ENCODE measurements around the gene KRTAP10-7. TPM values are rescaled to one million over a fixed set of nuclear protein-coding genes. Genes with fewer than 3 reads are reported as not detected.
"Not testable (repeated sequence)": the region's sequence is repeated elsewhere in the genome, so short reads cannot be mapped to it uniquely, and the experiment has no call there.

The KRTAP10-7 gene
- total and polyA plus RNA-seq, 2 experiments from 2014 or later: not detected

DNA sequence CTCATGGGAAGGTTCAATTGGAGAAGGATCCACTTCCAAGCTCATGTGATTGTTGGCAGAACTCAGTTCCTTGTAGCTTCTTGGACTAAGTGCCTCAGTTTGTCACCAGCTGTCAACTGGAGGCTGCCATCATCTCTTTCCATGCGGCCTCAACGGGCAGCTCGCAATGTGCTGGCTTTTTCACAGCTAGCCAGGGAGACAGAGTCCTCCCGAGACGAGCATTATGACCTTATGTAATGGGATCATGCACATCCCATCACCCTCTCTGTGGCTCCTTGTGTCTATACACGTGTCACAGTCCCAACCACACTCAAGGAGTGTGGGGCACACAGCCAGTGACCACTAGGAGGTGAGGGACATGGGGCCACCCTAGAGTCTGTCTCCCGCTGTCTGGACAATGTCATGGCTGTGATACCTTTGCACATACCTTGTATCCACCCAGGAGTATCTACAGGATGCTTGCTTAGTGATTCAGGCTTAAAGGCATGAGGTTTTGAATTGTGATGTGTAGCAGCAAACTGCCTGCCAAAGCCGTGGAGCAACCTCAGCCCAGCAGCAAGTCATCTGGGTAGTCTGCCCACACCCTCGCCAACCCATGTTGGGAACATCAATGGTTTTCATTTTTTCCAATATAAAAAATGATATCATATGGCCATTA lies 4.2 kb upstream of the KRTAP10-7 start:
- Histone ChIP-seq H3K36me3 (ENCODE audit: low read depth) (no peaks in the 10 kb centered on the region), H3F3A (ENCODE audit: insufficient read depth) (no peaks in the 10 kb centered on the region), H3K79me2 (ENCODE audit: insufficient read depth) (no peaks in the 10 kb centered on the region), H3K4me2 (ENCODE audit: unreplicated experiment) (no peak overlapping the region), H3K4me1 (ENCODE audit: insufficient read depth) (no peaks in the 10 kb centered on the region), H4K20me1 (ENCODE audit: insufficient read depth) (no peaks in the 10 kb centered on the region), H3K9ac (no peak overlapping the region), H3K9me3 (ENCODE audit: low read depth) (no peaks in the 10 kb centered on the region), H3K9me2 (ENCODE audit: insufficient read depth) (no peaks in the 10 kb centered on the region), H3K4me3 (no peak overlapping the region), H3K27ac (no peak overlapping the region), H2AFZ (no peak overlapping the region), H3K27me3 (replicated peaks; ENCODE audit: insufficient read depth) (peaks cover 15% of the 10 kb centered on the region)
- 6 to 11% methylated on average over 9 of the region's 9 CpGs for WGBS, 2 experiments (ENCODE audit: low coverage in 1 of 2, low lambda C conversion rate in 2 of 2, missing lambda C conversion rate in 2 of 2)
- TF ChIP-seq EZH2phosphoT487 (IDR thresholded peaks at IDR 0.05; ENCODE audit: insufficient read depth, low read depth) (no peak), EZH2 (IDR thresholded peaks at IDR 0.05; ENCODE audit: insufficient read depth, poor library complexity, severe bottlenecking) (no peak)
- DNase-seq: peak; percentile 34
- in situ Hi-C loops (cut with MboI): loop anchor here (25.0 kb wide), 1 partner anchor 534 kb away; no protein-coding TSS in a partner anchor

DNA sequence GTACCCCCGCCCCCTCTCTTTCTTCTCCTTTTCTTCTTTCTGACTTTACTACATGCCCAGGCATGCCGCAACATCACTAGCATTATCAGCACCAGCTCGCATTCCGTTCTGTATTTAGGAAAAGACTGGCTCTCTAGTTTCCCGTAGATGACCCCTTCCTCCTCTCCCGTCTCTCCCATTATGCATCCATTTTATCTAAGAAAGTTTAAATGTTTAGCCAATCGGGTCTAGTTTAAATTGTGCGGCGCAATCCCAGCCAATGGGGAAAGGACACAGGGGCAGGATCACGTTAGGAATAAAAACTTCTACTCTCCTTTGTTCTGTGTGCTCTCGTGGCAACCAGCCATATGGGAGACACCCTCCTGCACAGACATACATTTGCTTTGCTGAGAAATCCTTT lies 2.3 kb upstream of the KRTAP10-7 start:
- WGBS, 2 experiments (ENCODE audit: low coverage in 1 of 2, low lambda C conversion rate in 2 of 2, missing lambda C conversion rate in 2 of 2): 59 to 60% methylated on average over 11 of the region's 11 CpGs
- Histone ChIP-seq H3F3A (ENCODE audit: insufficient read depth) (no peaks in the 10 kb centered on the region), H3K4me1 (ENCODE audit: insufficient read depth) (no peaks in the 10 kb centered on the region), H4K20me1 (ENCODE audit: insufficient read depth) (no peaks in the 10 kb centered on the region), H3K9me3 (ENCODE audit: low read depth) (no peaks in the 10 kb centered on the region), H3K4me2 (ENCODE audit: unreplicated experiment) (no peak overlapping the region), H2AFZ (no peak overlapping the region), H3K79me2 (ENCODE audit: insufficient read depth) (no peaks in the 10 kb centered on the region), H3K9ac (no peak overlapping the region), H3K36me3 (ENCODE audit: low read depth) (no peaks in the 10 kb centered on the region), H3K27me3 (replicated peaks; ENCODE audit: insufficient read depth) (peaks cover 15% of the 10 kb centered on the region), H3K4me3 (no peak overlapping the region), H3K9me2 (ENCODE audit: insufficient read depth) (no peaks in the 10 kb centered on the region), H3K27ac (no peak overlapping the region)
- no peak for DNase-seq
- TF ChIP-seq EZH2 (IDR thresholded peaks at IDR 0.05; ENCODE audit: insufficient read depth, poor library complexity, severe bottlenecking) (no peak), EZH2phosphoT487 (IDR thresholded peaks at IDR 0.05; ENCODE audit: insufficient read depth, low read depth) (no peak)
- in situ Hi-C loops (cut with MboI): loop anchor here (25.0 kb wide), 1 partner anchor 536 kb away; no protein-coding TSS in a partner anchor

DNA sequence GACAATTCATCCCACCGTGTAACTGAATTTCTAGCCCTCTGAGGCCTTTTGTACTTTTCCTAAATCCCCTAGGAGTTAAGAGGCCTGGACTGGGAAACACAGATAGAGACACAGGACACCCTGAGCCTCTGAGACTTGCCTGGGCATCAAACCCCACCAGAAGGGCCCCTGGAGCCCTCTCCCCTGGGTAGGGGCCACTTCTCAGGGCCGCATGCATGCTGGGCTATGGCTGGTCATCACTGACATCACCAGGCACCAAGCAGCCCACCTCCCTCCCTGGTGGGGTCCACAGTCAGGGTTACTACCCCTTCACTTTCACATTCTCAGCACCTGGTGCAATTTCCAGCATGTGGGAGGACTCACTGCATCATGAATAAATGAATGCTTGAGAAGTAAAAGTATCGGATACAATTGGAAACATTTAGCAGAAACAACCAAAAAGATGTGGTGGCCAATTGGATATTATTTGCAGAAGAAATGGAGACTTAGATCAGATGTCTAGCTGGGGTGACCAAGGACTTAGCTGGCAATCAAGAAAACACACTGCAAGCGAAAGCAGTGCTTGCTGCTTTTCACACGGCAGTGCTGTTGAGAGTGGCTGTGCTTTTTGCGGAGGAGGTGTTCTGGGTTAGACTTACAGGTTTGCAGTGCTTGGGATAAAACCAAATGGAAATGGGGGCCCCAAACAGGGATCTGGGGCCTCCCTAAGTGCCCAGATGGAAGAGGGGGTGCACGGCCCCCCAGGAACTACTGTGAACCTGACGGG lies 950 bp upstream of the KRTAP10-7 start:
- H3K4me1 ChIP-seq (ENCODE audit: insufficient read depth): no peaks in the 10 kb centered on the region
- no peak for TF ChIP-seq EZH2 (IDR thresholded peaks at IDR 0.05; ENCODE audit: insufficient read depth, poor library complexity, severe bottlenecking)
- peaks cover 20% of the 10 kb centered on the region for H3K27me3 ChIP-seq (replicated peaks; ENCODE audit: insufficient read depth)
- H3K4me2 ChIP-seq (ENCODE audit: unreplicated experiment): no peak overlapping the region
- no peak overlapping the region for H3K4me3 ChIP-seq
- H2AFZ ChIP-seq: no peak overlapping the region
- H3K36me3 ChIP-seq (ENCODE audit: low read depth): no peaks in the 10 kb centered on the region
- in situ Hi-C loops (cut with MboI): loop anchor here (25.0 kb wide), 1 partner anchor 537 kb away; no protein-coding TSS in a partner anchor
- WGBS, 2 experiments (ENCODE audit: low coverage in 1 of 2, low lambda C conversion rate in 2 of 2, missing lambda C conversion rate in 2 of 2): 45 to 52% methylated on average over 8 of the region's 8 CpGs
- H3K9me3 ChIP-seq (ENCODE audit: low read depth): no peaks in the 10 kb centered on the region
- no peaks in the 10 kb centered on the region for H3F3A ChIP-seq (ENCODE audit: insufficient read depth)
- H3K9me2 ChIP-seq (ENCODE audit: insufficient read depth): no peaks in the 10 kb centered on the region
- H3K9ac ChIP-seq: no peak overlapping the region
- no peaks in the 10 kb centered on the region for H4K20me1 ChIP-seq (ENCODE audit: insufficient read depth)
- no peak overlapping the region for H3K27ac ChIP-seq
- no peak for DNase-seq
- no peaks in the 10 kb centered on the region for H3K79me2 ChIP-seq (ENCODE audit: insufficient read depth)

DNA sequence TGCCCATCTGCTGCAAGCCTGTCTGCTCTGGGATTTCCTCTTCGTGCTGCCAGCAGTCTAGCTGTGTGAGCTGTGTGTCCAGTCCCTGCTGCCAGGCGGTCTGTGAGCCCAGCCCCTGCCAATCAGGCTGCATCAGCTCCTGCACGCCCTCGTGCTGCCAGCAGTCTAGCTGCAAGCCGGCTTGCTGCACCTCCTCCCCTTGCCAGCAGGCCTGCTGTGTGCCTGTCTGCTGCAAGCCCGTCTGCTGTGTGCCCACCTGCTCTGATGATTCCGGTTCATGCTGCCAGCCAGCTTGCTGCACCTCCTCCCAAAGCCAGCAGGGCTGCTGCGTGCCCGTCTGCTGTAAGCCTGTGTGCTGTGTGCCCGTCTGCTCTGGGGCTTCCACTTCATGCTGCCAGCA lies 694 bp downstream of the KRTAP10-7 start:
- H3K9me3 ChIP-seq (ENCODE audit: low read depth); H2AFZ ChIP-seq; H3K4me3 ChIP-seq; H3K4me1 ChIP-seq (ENCODE audit: insufficient read depth); H3K9ac ChIP-seq; H3K36me3 ChIP-seq (ENCODE audit: low read depth); in situ Hi-C loops (cut with MboI); H3K79me2 ChIP-seq (ENCODE audit: insufficient read depth); H3K9me2 ChIP-seq (ENCODE audit: insufficient read depth); H3F3A ChIP-seq (ENCODE audit: insufficient read depth); H4K20me1 ChIP-seq (ENCODE audit: insufficient read depth); DNase-seq; H3K27ac ChIP-seq; H3K4me2 ChIP-seq (ENCODE audit: unreplicated experiment): not testable (repeated sequence)
- WGBS, 2 experiments (ENCODE audit: low coverage in 1 of 2, low lambda C conversion rate in 2 of 2, missing lambda C conversion rate in 2 of 2): 19 to 22% methylated on average over 9 to 10 of the region's 10 CpGs
- H3K27me3 ChIP-seq (replicated peaks; ENCODE audit: insufficient read depth): peaks cover 21% of the 10 kb centered on the region; the same call in 1 of the 2 replicates

Data from GM23248 (cell line).